Mesendoderm (in vitro differentiated cells): Measurements from ENCODE around the gene ROBO1.

Experiments
- DNase-seq: peaks from one replicate; pipeline ENCODE4 v3.0.0; 2013
- H2AK5ac ChIP-seq: 2 replicates; pipeline ENCODE4 v1.6.1; 2013; ENCODE audit warnings: low read length, inconsistent platforms
- H2BK120ac ChIP-seq: 2 replicates; pipeline ENCODE4 v1.6.1; 2013; ENCODE audit warnings: low read depth, mild to moderate bottlenecking, low read length, moderate library complexity, mixed read lengths
- H2BK15ac ChIP-seq: replicated peaks from 2 replicates; pipeline ENCODE4 v1.6.1; 2013; ENCODE audit warnings: low read depth, mild to moderate bottlenecking, moderate library complexity
- H2BK5ac ChIP-seq: 2 replicates; pipeline ENCODE4 v1.6.1; 2013; ENCODE audit warnings: low read length, inconsistent platforms
- H3K18ac ChIP-seq: 2 replicates; pipeline ENCODE4 v1.6.1; 2013; ENCODE audit warnings: mild to moderate bottlenecking, low read length, mixed read lengths
- H3K23ac ChIP-seq: one replicate; pipeline ENCODE4 v1.6.1; 2013; ENCODE audit warnings: low read length
- H3K27ac ChIP-seq: 2 replicates; pipeline ENCODE4 v1.5.1; 2013; ENCODE audit warnings: low read depth, mild to moderate bottlenecking, inconsistent platforms, low read length, moderate library complexity
- H3K27me3 ChIP-seq: 2 replicates; pipeline ENCODE4 v1.6.1; 2013; ENCODE audit warnings: low read length, control low read depth, mild to moderate bottlenecking, inconsistent platforms; ENCODE audit not compliant: insufficient read depth, poor library complexity
- H3K36me3 ChIP-seq: 2 replicates; pipeline ENCODE4 v1.6.1; 2013; ENCODE audit warnings: low read length, inconsistent platforms; ENCODE audit not compliant: control insufficient read depth, insufficient read depth
- H3K4ac ChIP-seq: one replicate; pipeline ENCODE4 v1.6.1; 2013; ENCODE audit warnings: low read depth, mild to moderate bottlenecking, low read length, moderate library complexity
- H3K4me1 ChIP-seq: 2 replicates; pipeline ENCODE4 v1.6.1; 2013; ENCODE audit warnings: low read depth, low read length, inconsistent platforms; ENCODE audit not compliant: control insufficient read depth
- H3K4me2 ChIP-seq: 2 replicates; pipeline ENCODE4 v1.6.1; 2013; ENCODE audit warnings: low read length
- H3K4me3 ChIP-seq: 2 replicates; pipeline ENCODE4 v1.5.1; 2013; ENCODE audit warnings: mild to moderate bottlenecking, low read length
- H3K56ac ChIP-seq: one replicate; pipeline ENCODE4 v1.6.1; 2013; ENCODE audit warnings: low read length
- H3K79me1 ChIP-seq: 2 replicates; pipeline ENCODE4 v1.6.1; 2013; ENCODE audit warnings: low read length, inconsistent platforms
- H3K79me2 ChIP-seq: 2 replicates; pipeline ENCODE4 v1.6.1; 2013; ENCODE audit warnings: mild to moderate bottlenecking, low read length; ENCODE audit not compliant: control insufficient read depth, insufficient read depth
- H3K9ac ChIP-seq: 2 replicates; pipeline ENCODE4 v1.6.1; 2013; ENCODE audit warnings: low read length, inconsistent platforms
- H4K5ac ChIP-seq: one replicate; pipeline ENCODE4 v1.6.1; 2013; ENCODE audit warnings: low read length
- H4K8ac ChIP-seq: one replicate; pipeline ENCODE4 v1.6.1; 2013; ENCODE audit warnings: low read depth, mild to moderate bottlenecking, control low read depth, low read length, moderate library complexity
- WGBS: extraction: QIAGEN DNeasy Blood & Tissue Kit; methylation state at CpG from one replicate; pipeline ENCODE4 v1.1.7; 2013; ENCODE audit warnings: low lambda C conversion rate, missing lambda C conversion rate; ENCODE audit not compliant: insufficient coverage; ENCODE audit errors: extremely low coverage; 5-methylcytosine and 5-hydroxymethylcytosine counted together

ROBO1 gene

GRCh38 chr3:79160421-79160820 is 607.4 kb downstream of the ROBO1 start:
- no peaks in the 10 kb centered on the region for H3K79me2 ChIP-seq
- no peaks in the 10 kb centered on the region for H3K27me3 ChIP-seq
- H3K4ac ChIP-seq, result no peak overlapping the region
- H3K56ac ChIP-seq, result no peak overlapping the region
- no peak for DNase-seq
- no peak overlapping the region for H3K4me3 ChIP-seq
- H3K23ac ChIP-seq, result no peak overlapping the region
- H4K5ac ChIP-seq, result no peak overlapping the region
- no peak overlapping the region for H3K18ac ChIP-seq
- WGBS, result no CpG with 5 or more reads among the region's 1 CpG
- H2BK15ac ChIP-seq, result no peak overlapping the region
- H3K79me1 ChIP-seq, result no peaks in the 10 kb centered on the region
- no peak overlapping the region for H2BK120ac ChIP-seq
- no peak overlapping the region for H4K8ac ChIP-seq
- H2AK5ac ChIP-seq, result no peak overlapping the region
- H3K27ac ChIP-seq, result no peak overlapping the region
- no peak overlapping the region for H2BK5ac ChIP-seq
- H3K36me3 ChIP-seq, result no peaks in the 10 kb centered on the region
- no peak overlapping the region for H3K4me2 ChIP-seq
- no peak overlapping the region for H3K9ac ChIP-seq
- H3K4me1 ChIP-seq, result no peaks in the 10 kb centered on the region

GRCh38 chr3:79159736-79160135 is 608.1 kb downstream of the ROBO1 start:
- no peaks in the 10 kb centered on the region for H3K79me2 ChIP-seq
- no peak overlapping the region for H3K4me3 ChIP-seq
- no peak overlapping the region for H3K9ac ChIP-seq
- H4K8ac ChIP-seq, result no peak overlapping the region
- H3K4ac ChIP-seq, result no peak overlapping the region
- H3K4me1 ChIP-seq, result no peaks in the 10 kb centered on the region
- H2BK5ac ChIP-seq, result no peak overlapping the region
- no peak overlapping the region for H2BK15ac ChIP-seq
- no peak for DNase-seq
- no peak overlapping the region for H3K4me2 ChIP-seq
- H3K27ac ChIP-seq, result no peak overlapping the region
- no peak overlapping the region for H2AK5ac ChIP-seq
- H3K27me3 ChIP-seq, result no peaks in the 10 kb centered on the region
- no peak overlapping the region for H2BK120ac ChIP-seq
- WGBS, result no CpG with 5 or more reads among the region's 2 CpGs
- no peak overlapping the region for H4K5ac ChIP-seq
- no peak overlapping the region for H3K18ac ChIP-seq
- H3K79me1 ChIP-seq, result no peaks in the 10 kb centered on the region
- H3K56ac ChIP-seq, result no peak overlapping the region
- H3K23ac ChIP-seq, result no peak overlapping the region
- no peaks in the 10 kb centered on the region for H3K36me3 ChIP-seq

DNA sequence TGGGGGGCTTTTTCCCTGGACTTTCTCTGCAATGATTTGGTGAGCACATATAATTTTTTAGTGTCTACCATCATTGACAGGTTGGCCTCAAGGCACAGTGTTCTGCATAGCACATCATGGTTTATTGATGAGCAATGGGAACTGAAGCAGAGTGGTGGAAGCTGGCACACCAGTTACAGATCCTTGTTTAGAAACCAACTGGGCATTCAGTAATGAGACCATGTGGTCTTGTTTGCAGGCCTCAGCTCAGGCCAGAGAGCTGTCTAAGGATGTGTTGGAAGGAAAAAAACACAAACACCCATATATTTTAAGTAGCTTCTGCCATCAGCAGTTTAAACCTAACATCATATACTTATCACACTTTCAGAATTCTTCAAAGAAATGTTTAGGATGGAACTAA is 610.6 kb downstream of the ROBO1 start:
- no peak overlapping the region for H2BK5ac ChIP-seq
- DNase-seq, result no peak

GRCh38 chr3:79154865-79155264 is 612.9 kb downstream of the ROBO1 start:
- no peaks in the 10 kb centered on the region for H3K27me3 ChIP-seq
- no peak overlapping the region for H2BK5ac ChIP-seq
- no peak overlapping the region for H3K4me2 ChIP-seq
- no peak overlapping the region for H2BK120ac ChIP-seq
- no peaks in the 10 kb centered on the region for H3K36me3 ChIP-seq
- no peak overlapping the region for H4K8ac ChIP-seq
- H3K56ac ChIP-seq, result no peak overlapping the region
- no peaks in the 10 kb centered on the region for H3K79me1 ChIP-seq
- no peaks in the 10 kb centered on the region for H3K4me1 ChIP-seq
- no peak overlapping the region for H4K5ac ChIP-seq
- no peak overlapping the region for H3K4me3 ChIP-seq
- no CpG with 5 or more reads among the region's 2 CpGs for WGBS
- no peak overlapping the region for H3K27ac ChIP-seq
- no peaks in the 10 kb centered on the region for H3K79me2 ChIP-seq
- no peak overlapping the region for H2BK15ac ChIP-seq
- H3K4ac ChIP-seq, result no peak overlapping the region
- H3K23ac ChIP-seq, result no peak overlapping the region
- DNase-seq, result no peak
- no peak overlapping the region for H3K9ac ChIP-seq
- no peak overlapping the region for H2AK5ac ChIP-seq
- H3K18ac ChIP-seq, result no peak overlapping the region

More for the DNA sequence above, 610.6 kb downstream of the ROBO1 start:
- H3K4me3 ChIP-seq, result no peak overlapping the region
- no peak overlapping the region for H3K27ac ChIP-seq
- H3K79me2 ChIP-seq, result no peaks in the 10 kb centered on the region
- H3K56ac ChIP-seq, result no peak overlapping the region
- H3K23ac ChIP-seq, result no peak overlapping the region
- H2AK5ac ChIP-seq, result no peak overlapping the region
- no peaks in the 10 kb centered on the region for H3K79me1 ChIP-seq
- H3K4me2 ChIP-seq, result no peak overlapping the region
- H3K27me3 ChIP-seq, result no peaks in the 10 kb centered on the region
- no peak overlapping the region for H3K18ac ChIP-seq
- H3K9ac ChIP-seq, result no peak overlapping the region
- H2BK120ac ChIP-seq, result no peak overlapping the region
- no peak overlapping the region for H2BK15ac ChIP-seq
- no peak overlapping the region for H4K5ac ChIP-seq
- H3K36me3 ChIP-seq, result no peaks in the 10 kb centered on the region
- no peak overlapping the region for H3K4ac ChIP-seq
- H3K4me1 ChIP-seq, result no peaks in the 10 kb centered on the region
- no peak overlapping the region for H4K8ac ChIP-seq

- no peak overlapping the region for H2BK120ac ChIP-seq
- H3K23ac ChIP-seq, result no peak overlapping the region
- H3K27ac ChIP-seq, result no peak overlapping the region
- no CpG with 5 or more reads among the region's 2 CpGs for WGBS
- H4K8ac ChIP-seq, result no peak overlapping the region
- no peaks in the 10 kb centered on the region for H3K36me3 ChIP-seq
- H2BK15ac ChIP-seq, result no peak overlapping the region
- H3K79me1 ChIP-seq, result no peaks in the 10 kb centered on the region
- H4K5ac ChIP-seq, result no peak overlapping the region
- H3K9ac ChIP-seq, result no peak overlapping the region
- H3K4me3 ChIP-seq, result no peak overlapping the region
- H3K27me3 ChIP-seq, result no peaks in the 10 kb centered on the region
- H2BK5ac ChIP-seq, result no peak overlapping the region
- no peak overlapping the region for H3K18ac ChIP-seq
- no peak overlapping the region for H3K4ac ChIP-seq
- H3K4me1 ChIP-seq, result no peaks in the 10 kb centered on the region
- no peak overlapping the region for H3K4me2 ChIP-seq
- H3K79me2 ChIP-seq, result no peaks in the 10 kb centered on the region
- H3K56ac ChIP-seq, result no peak overlapping the region
- no peak overlapping the region for H2AK5ac ChIP-seq
- no peak for DNase-seq
Observed at GRCh38 chr3:79148786-79149185, 619.0 kb downstream of the ROBO1 start.

DNA sequence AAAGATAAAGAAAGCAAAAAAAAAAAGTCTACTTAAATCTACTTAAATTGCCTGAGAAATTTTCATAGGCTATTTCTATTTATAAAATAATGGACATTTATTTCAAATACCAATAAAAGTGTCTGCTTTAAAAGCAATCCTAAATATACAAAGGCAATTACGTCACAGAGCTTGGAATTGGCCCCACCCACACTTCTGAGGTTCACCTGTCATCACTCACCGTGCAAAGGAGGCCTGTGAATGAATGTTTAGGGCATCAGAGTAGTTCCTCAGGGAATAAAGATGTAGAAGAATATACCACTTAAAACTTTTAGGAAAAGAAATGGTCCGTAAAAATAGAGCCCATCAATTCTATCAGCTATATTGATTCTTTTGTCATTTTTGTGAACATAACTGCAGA is 621.8 kb downstream of the ROBO1 start:
- Histone ChIP-seq H4K5ac (no peak overlapping the region), H2AK5ac (no peak overlapping the region), H3K27ac (no peak overlapping the region), H3K4me2 (no peak overlapping the region), H3K4ac (no peak overlapping the region), H3K23ac (no peak overlapping the region), H3K27me3 (no peaks in the 10 kb centered on the region), H3K79me1 (no peaks in the 10 kb centered on the region), H2BK120ac (no peak overlapping the region), H3K18ac (no peak overlapping the region), H3K56ac (no peak overlapping the region), H3K79me2 (no peaks in the 10 kb centered on the region), H2BK5ac (no peak overlapping the region), H3K9ac (no peak overlapping the region), H3K36me3 (no peaks in the 10 kb centered on the region), H4K8ac (no peak overlapping the region), H2BK15ac (no peak overlapping the region), H3K4me1 (no peaks in the 10 kb centered on the region), H3K4me3 (no peak overlapping the region)
- no peak for DNase-seq
- no CpG with 5 or more reads among the region's 3 CpGs for WGBS
